Activated T-helper 1 cell treated with anti-CD3 and anti-CD28 coated beads, Interleukin-12 subunit alpha, Interleukin-12 subunit beta, Interleukin-2, Interleukin-4 antibody, amounts not matched to agents 30 ng/mL and 10 ng/mL and 1 ng/mL, durations not matched to agents 14 hours and 24 hours and 36 hours (primary cell): ENCODE data around the gene TRMT1. TPM values are rescaled to one million over a fixed set of nuclear protein-coding genes. Genes with fewer than 3 reads are reported as not detected.
A peak's percentile ranks its signal among the peaks of the same experiment; 100 is the strongest.

Source experiments
- DNase-seq: peaks from one replicate; pipeline ENCODE4 v3.0.0; 2021; ENCODE audit warnings: low spot score
- H3K27ac Mint-ChIP-seq: one replicate; pipeline ENCODE4 v1.8.0; 2021; ENCODE audit warnings: mild to moderate bottlenecking, mixed read lengths
- H3K27me3 Mint-ChIP-seq: one replicate; pipeline ENCODE4 v1.8.0; 2022; ENCODE audit warnings: mild to moderate bottlenecking, moderate library complexity, mixed read lengths; ENCODE audit not compliant: insufficient read depth
- H3K36me3 Mint-ChIP-seq: one replicate; pipeline ENCODE4 v1.8.0; 2021; ENCODE audit warnings: low read depth, mixed read lengths
- H3K4me1 Mint-ChIP-seq: one replicate; pipeline ENCODE4 v1.8.0; 2021; ENCODE audit warnings: low read depth, mixed read lengths
- H3K4me3 Mint-ChIP-seq: one replicate; pipeline ENCODE4 v1.8.0; 2021; ENCODE audit warnings: mild to moderate bottlenecking, moderate library complexity, mixed read lengths
- H3K9me3 Mint-ChIP-seq: one replicate; pipeline ENCODE4 v1.8.0; 2021; ENCODE audit warnings: mixed read lengths
- intact Hi-C: fragments of 100-400 bp; cut with micrococcal nuclease; formaldehyde crosslinking; loops from one replicate; pipeline ENCODE4 v1.15.1; 2024
- total RNA-seq: library from RNA; stranded (reverse); gene quantifications from 2 replicates; pipeline ENCODE4 v1.2.3, GENCODE V29; 2022

The TRMT1 gene
- total RNA-seq, 1 donor from 2014 or later = 154 TPM

DNA sequence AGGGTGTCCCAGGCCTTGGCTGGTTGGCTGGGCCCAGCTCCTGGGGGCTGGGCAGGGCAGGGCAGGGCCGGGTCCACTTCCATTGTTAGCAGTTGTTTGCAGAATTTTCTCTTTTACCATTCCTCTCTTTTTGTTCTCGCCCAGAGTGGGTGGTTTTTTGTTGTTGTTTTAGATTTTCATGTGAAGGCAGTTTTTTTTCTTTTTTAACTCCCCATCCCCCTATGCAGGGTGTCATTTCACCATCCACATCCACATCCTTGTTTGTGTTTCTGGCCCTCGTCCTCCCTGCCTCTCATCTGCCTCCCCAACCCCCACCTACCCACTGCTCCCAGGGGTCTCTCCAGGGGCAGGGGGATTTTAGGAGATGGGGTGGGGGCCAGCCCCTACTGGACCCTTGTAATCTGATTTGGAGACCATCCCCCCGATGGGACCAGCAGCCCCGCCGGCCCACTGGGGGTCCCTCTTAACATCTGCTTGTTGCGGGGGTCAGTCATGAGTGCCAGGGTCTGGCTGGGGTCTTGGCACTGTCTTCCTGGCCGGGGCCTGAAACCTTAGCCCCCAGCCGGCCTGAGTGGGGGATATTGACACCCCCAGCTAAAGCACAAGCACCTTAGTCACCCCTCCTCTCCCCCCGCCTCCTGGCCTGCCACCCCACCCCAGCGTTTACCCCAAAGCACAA lies 23.2 kb upstream of the TRMT1 start:
- Mint-ChIP-seq H3K36me3 (peaks cover 33% of the 10 kb centered on the region), H3K9me3 (no peaks in the 10 kb centered on the region), H3K4me3 (no peak overlapping the region), H3K27me3 (no peaks in the 10 kb centered on the region), H3K4me1 (peaks cover under 1% of the 10 kb centered on the region), H3K27ac (peak overlapping the region; percentile 65)
- intact Hi-C loops = no loop called here
- no peak for DNase-seq

DNA sequence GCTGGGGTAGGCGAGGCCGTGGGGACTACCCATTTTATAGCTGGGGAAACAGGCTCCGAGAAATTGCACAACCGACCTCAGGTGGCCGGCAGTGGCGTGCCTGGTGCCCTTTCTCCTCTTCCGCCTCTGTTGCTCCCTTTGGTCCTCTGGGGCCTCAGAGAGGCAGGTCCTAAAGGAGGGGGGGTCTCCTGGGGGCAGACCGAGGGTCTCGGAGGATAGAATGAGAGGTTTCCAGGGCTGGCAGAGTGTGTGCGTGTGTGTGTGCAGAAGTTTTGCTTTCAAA lies 22.3 kb upstream of the TRMT1 start:
- intact Hi-C loops = no loop called here
- H3K36me3 Mint-ChIP-seq = peaks cover 37% of the 10 kb centered on the region
- DNase-seq = no peak
- no peaks in the 10 kb centered on the region for H3K9me3 Mint-ChIP-seq
- no peaks in the 10 kb centered on the region for H3K27me3 Mint-ChIP-seq
- H3K4me3 Mint-ChIP-seq = no peak overlapping the region
- H3K27ac Mint-ChIP-seq = no peak overlapping the region
- peaks cover 7% of the 10 kb centered on the region for H3K4me1 Mint-ChIP-seq

DNA sequence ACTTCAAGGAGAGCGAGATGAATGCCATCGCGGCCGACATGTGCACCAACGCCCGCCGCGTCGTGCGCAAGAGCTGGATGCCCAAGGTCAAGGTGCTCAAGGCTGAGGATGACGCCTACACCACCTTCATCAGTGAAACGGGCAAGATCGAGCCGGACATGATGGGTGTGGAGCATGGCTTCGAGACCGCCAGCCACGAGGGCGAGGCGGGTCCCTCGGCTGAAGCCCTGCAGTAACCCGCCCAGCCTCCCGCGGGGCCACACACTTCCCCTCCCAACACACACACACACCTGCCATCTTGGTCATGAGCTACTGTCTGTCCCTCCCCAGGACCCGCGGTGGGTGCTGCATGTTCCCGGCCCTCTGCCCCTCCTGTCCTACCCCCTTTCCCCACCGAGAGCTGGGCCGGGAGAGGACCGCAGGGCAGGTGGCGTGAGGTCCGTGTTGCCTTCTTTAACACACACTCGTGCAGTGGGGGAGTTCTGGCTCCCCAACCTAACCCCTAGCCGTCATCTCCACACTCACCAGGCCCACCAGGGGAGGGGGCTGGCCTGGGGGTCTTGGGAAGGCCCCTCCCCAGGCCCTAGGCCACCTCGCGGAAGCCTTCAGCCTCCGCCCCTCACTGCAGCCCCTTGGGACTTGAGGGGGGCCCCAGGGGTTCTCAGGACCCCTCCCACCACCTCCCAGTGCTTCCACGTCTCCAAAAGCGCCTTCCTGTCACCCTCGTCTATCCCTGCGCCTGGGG lies 21.8 kb upstream of the TRMT1 start:
- Mint-ChIP-seq H3K27me3 (no peaks in the 10 kb centered on the region), H3K36me3 (peaks cover 35% of the 10 kb centered on the region), H3K4me1 (peaks cover 11% of the 10 kb centered on the region), H3K9me3 (no peaks in the 10 kb centered on the region), H3K4me3 (no peak overlapping the region), H3K27ac (no peak overlapping the region)
- intact Hi-C loops = no loop called here
- no peak for DNase-seq

DNA sequence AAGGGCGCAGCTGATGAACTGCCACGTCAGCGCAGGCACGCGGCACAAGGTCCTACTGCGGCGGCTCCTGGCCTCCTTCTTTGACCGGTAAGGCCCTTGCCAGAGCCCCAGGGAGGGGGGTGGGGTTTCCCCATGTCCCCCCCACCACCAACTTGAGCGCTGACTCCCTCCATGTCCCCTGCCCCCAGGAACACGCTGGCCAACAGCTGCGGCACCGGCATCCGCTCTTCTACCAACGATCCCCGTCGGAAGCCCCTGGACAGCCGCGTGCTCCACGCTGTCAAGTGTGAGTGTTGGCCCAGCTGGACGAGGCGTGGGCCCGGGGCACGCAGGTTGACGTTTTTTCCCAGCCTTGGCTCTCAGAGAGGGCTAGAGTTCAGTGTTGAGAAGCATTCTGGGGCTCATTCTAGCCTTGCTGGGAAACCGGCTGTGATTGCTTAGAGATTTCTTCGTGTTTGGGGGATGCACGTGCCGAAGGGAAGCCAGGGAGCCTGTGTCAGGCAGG lies 20.8 kb upstream of the TRMT1 start:
- H3K4me3 Mint-ChIP-seq = no peak overlapping the region
- H3K36me3 Mint-ChIP-seq = peaks cover 37% of the 10 kb centered on the region

DNA sequence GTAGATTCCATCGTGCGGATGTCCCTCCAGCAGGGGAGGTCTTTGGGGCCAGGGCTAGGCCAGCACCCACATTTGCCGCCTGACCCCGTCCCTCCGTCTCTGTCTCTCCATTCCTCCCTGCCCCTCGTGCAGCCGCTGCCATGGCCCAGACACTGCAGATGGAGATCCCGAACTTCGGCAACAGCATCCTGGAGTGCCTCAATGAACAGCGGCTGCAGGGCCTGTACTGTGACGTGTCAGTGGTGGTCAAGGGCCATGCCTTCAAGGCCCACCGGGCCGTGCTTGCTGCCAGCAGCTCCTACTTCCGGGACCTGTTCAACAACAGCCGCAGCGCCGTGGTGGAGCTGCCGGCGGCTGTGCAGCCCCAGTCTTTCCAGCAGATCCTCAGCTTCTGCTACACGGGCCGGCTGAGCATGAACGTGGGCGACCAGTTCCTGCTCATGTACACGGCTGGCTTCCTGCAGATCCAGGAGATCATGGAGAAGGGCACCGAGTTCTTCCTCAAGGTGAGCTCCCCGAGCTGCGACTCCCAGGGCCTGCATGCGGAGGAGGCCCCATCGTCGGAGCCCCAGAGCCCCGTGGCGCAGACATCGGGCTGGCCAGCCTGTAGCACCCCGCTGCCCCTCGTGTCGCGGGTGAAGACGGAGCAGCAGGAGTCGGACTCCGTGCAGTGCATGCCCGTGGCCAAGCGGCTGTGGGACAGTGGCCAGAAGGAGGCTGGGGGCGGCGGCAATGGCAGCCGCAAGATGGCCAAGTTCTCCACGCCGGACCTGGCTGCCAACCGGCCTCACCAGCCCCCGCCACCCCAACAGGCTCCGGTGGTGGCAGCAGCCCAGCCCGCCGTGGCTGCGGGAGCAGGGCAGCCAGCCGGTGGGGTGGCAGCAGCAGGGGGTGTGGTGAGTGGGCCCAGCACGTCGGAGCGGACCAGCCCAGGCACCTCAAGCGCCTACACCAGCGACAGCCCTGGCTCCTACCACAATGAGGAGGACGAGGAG lies 18.8 kb upstream of the TRMT1 start:
- Mint-ChIP-seq H3K4me3 (no peak overlapping the region), H3K27me3 (no peaks in the 10 kb centered on the region), H3K36me3 (peaks cover 33% of the 10 kb centered on the region), H3K27ac (no peak overlapping the region), H3K9me3 (no peaks in the 10 kb centered on the region), H3K4me1 (peaks cover 35% of the 10 kb centered on the region)
- intact Hi-C loops = no loop called here
- DNase-seq = no peak

More for the DNA sequence above, 20.8 kb upstream of the TRMT1 start:
- no peak for DNase-seq
- Mint-ChIP-seq H3K9me3 (no peaks in the 10 kb centered on the region), H3K27ac (no peak overlapping the region), H3K27me3 (no peaks in the 10 kb centered on the region), H3K4me1 (peaks cover 21% of the 10 kb centered on the region)
- intact Hi-C loops = no loop called here

DNA sequence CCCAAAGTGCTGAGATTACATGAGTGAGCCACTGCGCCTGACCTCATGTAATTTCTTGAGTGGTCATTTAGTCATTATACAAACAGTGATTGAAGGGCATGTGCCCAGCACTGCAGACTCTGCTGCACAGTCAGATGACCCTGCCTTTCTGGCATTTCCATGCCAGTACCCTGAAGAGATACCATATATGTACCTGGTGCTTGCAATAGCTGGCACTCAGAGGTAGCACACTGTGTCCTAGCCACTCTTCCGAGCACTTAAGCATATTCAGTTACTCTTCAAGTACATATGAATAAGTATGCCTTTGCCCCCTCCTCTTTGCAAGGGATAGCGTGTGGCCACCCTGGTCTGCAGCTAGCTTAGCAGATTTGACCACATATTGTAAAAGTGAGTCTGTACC lies 18.1 kb upstream of the TRMT1 start:
- Mint-ChIP-seq H3K27me3 (no peaks in the 10 kb centered on the region), H3K36me3 (peaks cover 32% of the 10 kb centered on the region), H3K4me1 (peaks cover 35% of the 10 kb centered on the region), H3K9me3 (no peaks in the 10 kb centered on the region), H3K27ac (peak overlapping the region; percentile 61), H3K4me3 (no peak overlapping the region)
- DNase-seq = no peak
- intact Hi-C loops = no loop called here

DNA sequence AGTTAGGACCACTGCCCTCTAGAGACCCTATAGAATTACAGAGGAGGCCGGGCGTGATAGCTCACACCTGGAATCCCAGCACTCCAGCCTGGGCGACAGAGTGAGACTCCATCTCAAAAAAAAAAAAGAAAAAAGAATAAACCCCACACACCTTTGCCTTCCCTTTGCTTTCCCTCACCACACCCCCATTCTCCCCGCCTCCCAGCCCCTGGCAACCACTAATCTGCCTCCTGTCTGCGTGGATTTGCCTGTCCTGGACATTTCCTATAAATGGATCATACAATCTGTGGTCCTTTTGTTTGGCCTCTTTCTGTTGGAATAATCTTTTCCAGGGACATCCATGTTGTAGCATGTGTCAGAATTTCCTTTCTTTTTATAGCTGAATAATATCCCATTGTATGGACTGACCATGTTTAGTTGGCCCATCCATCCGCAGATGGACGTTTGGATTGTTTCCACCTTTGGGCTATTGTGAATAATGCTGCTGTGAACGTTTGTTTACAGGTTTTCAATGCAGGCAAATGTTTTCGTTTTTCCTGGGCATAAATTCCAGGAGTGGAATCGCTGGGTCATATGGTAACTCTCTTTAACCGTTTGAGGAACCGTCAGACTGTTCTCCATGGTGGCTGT lies 16.8 kb upstream of the TRMT1 start:
- H3K27ac Mint-ChIP-seq = peak overlapping the region; percentile 90
- peaks cover 28% of the 10 kb centered on the region for H3K36me3 Mint-ChIP-seq
- no peak for DNase-seq
- no peaks in the 10 kb centered on the region for H3K27me3 Mint-ChIP-seq
- intact Hi-C loops = loop anchor here (2.0 kb wide), 1 partner anchor 29 kb away; no protein-coding TSS in a partner anchor
- H3K4me1 Mint-ChIP-seq = peaks cover 41% of the 10 kb centered on the region
- no peaks in the 10 kb centered on the region for H3K9me3 Mint-ChIP-seq
- H3K4me3 Mint-ChIP-seq = peak overlapping the region; percentile 77

DNA sequence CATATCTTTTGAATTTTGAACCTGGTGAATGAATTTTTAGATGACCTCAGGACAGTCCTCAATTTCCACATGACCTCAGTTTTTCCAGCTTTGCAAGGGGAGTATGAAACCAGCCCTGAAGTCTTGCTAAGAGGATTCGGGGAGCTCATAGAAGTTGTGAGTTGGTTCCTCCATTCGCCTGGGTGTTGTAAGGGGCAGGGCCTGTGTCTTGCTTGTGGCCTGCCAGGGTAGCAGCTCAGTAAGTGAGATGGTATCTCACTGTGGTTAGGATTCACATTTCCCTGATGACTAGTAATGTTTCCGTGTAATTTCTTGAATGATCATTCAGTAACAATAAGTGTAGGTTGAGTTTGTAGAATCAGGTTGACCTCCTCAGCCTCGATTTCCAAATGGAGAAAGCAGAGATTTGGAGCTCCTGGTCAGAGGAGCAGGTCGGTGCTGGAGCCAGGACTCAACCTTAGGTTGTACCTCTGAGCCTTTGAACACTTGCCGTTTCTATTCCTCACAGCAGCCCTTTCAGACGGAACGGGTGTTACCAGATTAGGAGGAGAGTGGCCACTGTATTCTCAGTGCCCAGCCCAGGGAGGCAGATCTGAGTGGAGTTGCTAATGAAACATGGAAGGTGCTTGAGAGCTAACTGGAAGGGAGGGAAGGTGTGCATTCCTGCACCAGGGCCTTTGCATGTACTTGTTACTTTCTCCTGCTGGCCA lies 16.1 kb upstream of the TRMT1 start:
- Mint-ChIP-seq H3K4me1 (peaks cover 41% of the 10 kb centered on the region), H3K36me3 (peaks cover 24% of the 10 kb centered on the region), H3K27me3 (no peaks in the 10 kb centered on the region), H3K27ac (peak overlapping the region; percentile 90), H3K9me3 (no peaks in the 10 kb centered on the region), H3K4me3 (peak overlapping the region; percentile 77)
- intact Hi-C loops = loop anchor here (1.0 to 2.0 kb wide), 6 partner anchors 14 to 129 kb away; partner anchors contain the start of genes IER2, NACC1 and STX10
- DNase-seq = peak; percentile 46

DNA sequence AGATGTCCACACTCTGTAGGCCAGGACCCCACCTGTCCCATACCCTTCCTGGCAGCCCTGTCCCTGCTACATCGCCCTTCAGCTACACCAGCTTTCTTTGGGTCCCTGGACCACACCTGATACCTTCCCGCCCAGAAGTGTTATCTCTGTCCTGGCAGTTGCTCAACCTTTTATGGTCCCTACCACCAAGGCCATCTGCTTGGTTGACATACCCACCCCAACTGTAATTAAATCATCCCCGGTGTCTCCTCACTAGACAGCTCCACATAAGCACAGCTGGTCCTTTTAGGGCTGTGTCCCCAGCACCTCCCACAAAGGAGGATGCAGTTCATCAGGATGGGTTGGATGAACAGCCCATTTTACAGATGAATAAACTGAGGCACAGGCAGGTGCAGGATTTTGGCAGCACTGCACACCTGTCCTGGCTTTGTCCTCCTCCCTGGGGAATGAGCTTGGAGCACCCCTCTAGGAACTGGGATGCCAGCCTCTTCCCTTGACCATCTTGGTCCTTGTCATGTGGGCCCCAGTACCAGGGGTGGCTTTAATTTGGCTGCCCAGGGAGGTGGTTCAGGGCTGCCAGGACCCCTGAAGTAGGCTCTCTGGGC lies 14.4 kb upstream of the TRMT1 start:
- Mint-ChIP-seq H3K27me3 (no peaks in the 10 kb centered on the region), H3K9me3 (no peaks in the 10 kb centered on the region), H3K4me1 (peaks cover 41% of the 10 kb centered on the region), H3K27ac (peak overlapping the region; percentile 91), H3K36me3 (peaks cover 14% of the 10 kb centered on the region), H3K4me3 (no peak overlapping the region)
- no peak for DNase-seq
- intact Hi-C loops = no loop called here

DNA sequence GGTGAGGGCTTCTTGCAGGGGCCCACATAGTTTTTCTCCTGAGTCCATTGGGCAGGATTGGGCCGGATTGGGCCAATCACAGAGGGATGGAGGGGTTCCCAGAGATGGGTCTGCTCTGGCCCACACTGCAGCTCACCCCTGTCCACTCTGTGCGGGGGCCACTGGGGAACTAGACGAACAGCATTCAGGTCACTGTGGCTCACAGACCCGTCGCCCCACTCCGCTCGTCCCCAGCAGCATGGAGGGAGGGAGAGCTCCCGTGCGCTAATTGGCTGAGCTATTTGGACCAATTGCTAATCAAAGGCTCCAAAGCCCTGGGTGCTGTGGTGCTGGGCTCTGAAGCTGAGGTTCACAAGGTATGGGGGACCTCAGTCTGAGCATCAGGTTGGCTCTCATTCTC lies 12.8 kb upstream of the TRMT1 start:
- no peak overlapping the region for H3K27ac Mint-ChIP-seq
- H3K9me3 Mint-ChIP-seq = no peaks in the 10 kb centered on the region
- no peak for DNase-seq
- peaks cover 11% of the 10 kb centered on the region for H3K36me3 Mint-ChIP-seq
- H3K4me1 Mint-ChIP-seq = peaks cover 37% of the 10 kb centered on the region
- H3K4me3 Mint-ChIP-seq = no peak overlapping the region
- intact Hi-C loops = no loop called here
- no peaks in the 10 kb centered on the region for H3K27me3 Mint-ChIP-seq

DNA sequence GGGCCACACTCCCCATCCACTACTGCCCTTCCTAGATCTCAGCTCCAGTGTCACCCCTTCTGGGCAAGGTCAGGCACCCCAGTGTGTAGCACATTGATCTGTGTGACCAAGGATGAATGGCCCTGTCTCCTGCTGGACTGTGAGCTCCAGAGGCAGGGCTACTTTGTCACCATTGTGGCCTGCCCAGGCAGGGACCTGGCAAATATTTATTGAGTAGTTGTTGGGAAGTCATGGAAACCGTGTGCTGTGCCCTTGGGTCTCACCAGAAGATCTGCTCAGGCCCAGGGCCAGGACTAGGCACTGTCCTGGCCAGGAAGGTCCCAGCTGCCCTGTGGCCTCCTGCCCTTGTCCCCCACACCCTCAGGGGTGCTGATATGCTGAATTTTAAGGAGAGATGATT lies 12.0 kb upstream of the TRMT1 start:
- H3K27me3 Mint-ChIP-seq = no peaks in the 10 kb centered on the region
- H3K9me3 Mint-ChIP-seq = no peaks in the 10 kb centered on the region
- peaks cover 9% of the 10 kb centered on the region for H3K36me3 Mint-ChIP-seq
- DNase-seq = no peak
- peaks cover 36% of the 10 kb centered on the region for H3K4me1 Mint-ChIP-seq
- H3K4me3 Mint-ChIP-seq = no peak overlapping the region
- peak overlapping the region; percentile 44 for H3K27ac Mint-ChIP-seq
- intact Hi-C loops = no loop called here
